Kidney (tissue), 14 donors: ENCODE measurements around the gene SPATA25. TPM values are rescaled to one million over a fixed set of nuclear protein-coding genes. Genes with fewer than 3 reads are reported as not detected.

ENCODE experiments used
- DNase-seq, 5 donors: peaks; one replicate each; pipeline ENCODE4 v3.0.0-alpha.2; 2013 to 2020
- FAIRE-seq: peaks from 2 replicates; lab custom pipeline; 2012; peaks lifted over from hg19 to GRCh38; lab: Jason Lieb, UNC
- H3K27ac ChIP-seq, 2 donors: one replicate each; pipeline ENCODE4 v1.7.0; 2013; ENCODE audit warnings: low read depth in 2 of 2, low read length in 2 of 2, inconsistent platforms in 1 of 2
- H3K27me3 ChIP-seq: one replicate; pipeline ENCODE4 v1.7.1; 2013; ENCODE audit warnings: low read length, inconsistent platforms; ENCODE audit not compliant: control insufficient read depth, insufficient read depth
- H3K36me3 ChIP-seq, 3 donors: one replicate each; pipeline versions ENCODE4 v1.7.0 to v1.7.1; 2013; ENCODE audit warnings: low read length in 3 of 3, control low read depth in 1 of 3, inconsistent platforms in 1 of 3; ENCODE audit not compliant: insufficient read depth in 3 of 3, control insufficient read depth in 2 of 3
- H3K4me1 ChIP-seq, 3 donors: one replicate each; pipeline versions ENCODE4 v1.7.0 to v1.7.1; 2013; ENCODE audit warnings: low read length in 3 of 3, inconsistent platforms in 1 of 3, low read depth in 1 of 3; ENCODE audit not compliant: control insufficient read depth in 2 of 3, insufficient read depth in 2 of 3
- H3K4me3 ChIP-seq, 3 donors: one replicate each; pipeline versions ENCODE4 v1.7.0 to v1.8.1; 2013; ENCODE audit warnings: low read length in 3 of 3, control low read depth in 1 of 3, inconsistent platforms in 1 of 3
- H3K9ac ChIP-seq, 3 donors: one replicate each; pipeline versions ENCODE4 v1.7.0 to v1.7.1; 2013; ENCODE audit warnings: low read length in 3 of 3, control low read depth in 1 of 3, inconsistent platforms in 1 of 3
- H3K9me3 ChIP-seq, 3 donors: one replicate each; pipeline versions ENCODE4 v1.7.0 to v1.7.1; 2013; ENCODE audit warnings: low read length in 3 of 3, control low read depth in 1 of 3, inconsistent platforms in 1 of 3; ENCODE audit not compliant: control insufficient read depth in 2 of 3, insufficient read depth in 1 of 3
- CTCF ChIP-seq: IDR thresholded peaks from 3 replicates; pipeline ENCODE4 v1.5.1; 2012; ENCODE audit warnings: mild to moderate bottlenecking, moderate library complexity, borderline replicate concordance; ENCODE audit not compliant: insufficient read depth; ENCODE audit errors: extremely low read depth
- intact Hi-C: fragments of 100-400 bp; cut with DNase I; formaldehyde crosslinking; loops from one replicate; pipeline ENCODE4 v1.11.1; 2022
- polyA plus RNA-seq: library from polyadenylated mRNA; stranded (reverse); fragments of 350-450 nt; fragmentation: Illumina TruSeq; extraction: RNeasy Lipid Tissue Mini Kit (QIAGEN cat#74804); gene quantifications from one replicate; pipeline ENCODE4 v1.2.3, GENCODE V29; 2014; ENCODE audit warnings: low read depth, low replicate concordance; ENCODE audit not compliant: insufficient read depth
- total RNA-seq: library from RNA; stranded (reverse); fragmentation: NEBNext Ultra II Directional; extraction: Animal tissue kit (Norgen Biotek cat#: 25700); gene quantifications from one replicate; pipeline ENCODE4 v1.2.1, GENCODE V29; 2021
- donor health status: control.
- donor health status: control.
- donor health status: control.
- donor health status: control.
- donor health status: control.
- donor health status: DM: yes; HTN: yes; CAD: no.
- donor health status: Normal renal cell carcinoma (clear cell type).

Gene SPATA25
- total and polyA plus RNA-seq, 2 donors from 2014 or later: 6.7 TPM

DNA sequence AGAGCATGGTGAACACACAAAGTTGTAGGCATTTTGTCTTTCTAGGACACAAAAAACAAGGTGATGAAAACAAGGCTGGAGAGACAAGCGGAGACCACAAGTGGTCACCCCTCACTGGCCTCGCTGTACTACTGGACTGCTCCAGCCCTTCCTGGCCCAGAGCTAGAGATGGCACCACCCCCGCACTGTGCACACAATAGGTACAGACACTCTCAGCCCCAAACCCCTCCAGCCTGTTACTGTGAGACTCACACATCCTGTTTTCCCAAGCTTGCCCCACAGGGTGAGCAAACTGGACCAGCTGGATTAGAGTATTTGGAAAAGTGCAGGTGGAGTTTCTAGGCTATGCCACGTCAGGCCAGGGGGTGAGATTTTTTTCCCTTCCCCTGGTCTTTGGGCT, 14.8 kb downstream of the SPATA25 start:
- Histone ChIP-seq H3K9ac (no peak overlapping the region), H3K4me3 (no peak overlapping the region), H3K36me3 (peaks cover 0 to 9% (median 3%) of the 10 kb centered on the region in 3 donors), H3K4me1 (no peaks in the 10 kb centered on the region), H3K9me3 (no peaks in the 10 kb centered on the region), H3K27me3 (no peaks in the 10 kb centered on the region), H3K27ac (no peak overlapping the region)
- intact Hi-C loops: no loop called here
- no peak for FAIRE-seq
- TF ChIP-seq CTCF: no peak
- DNase-seq: peak in 1 of 5 donors; percentile 24

- Histone ChIP-seq H3K9ac (no peak overlapping the region), H3K4me1 (no peaks in the 10 kb centered on the region), H3K9me3 (no peaks in the 10 kb centered on the region), H3K36me3 (no peaks in the 10 kb centered on the region), H3K4me3 (no peak overlapping the region), H3K27me3 (no peaks in the 10 kb centered on the region), H3K27ac (no peak overlapping the region)
- intact Hi-C loops: no loop called here
- DNase-seq (no peak), FAIRE-seq (no peak)
- no peak for TF ChIP-seq CTCF
These were observed 19.6 kb downstream of the SPATA25 start for GRCh38 chr20:45867819-45868176.

DNA sequence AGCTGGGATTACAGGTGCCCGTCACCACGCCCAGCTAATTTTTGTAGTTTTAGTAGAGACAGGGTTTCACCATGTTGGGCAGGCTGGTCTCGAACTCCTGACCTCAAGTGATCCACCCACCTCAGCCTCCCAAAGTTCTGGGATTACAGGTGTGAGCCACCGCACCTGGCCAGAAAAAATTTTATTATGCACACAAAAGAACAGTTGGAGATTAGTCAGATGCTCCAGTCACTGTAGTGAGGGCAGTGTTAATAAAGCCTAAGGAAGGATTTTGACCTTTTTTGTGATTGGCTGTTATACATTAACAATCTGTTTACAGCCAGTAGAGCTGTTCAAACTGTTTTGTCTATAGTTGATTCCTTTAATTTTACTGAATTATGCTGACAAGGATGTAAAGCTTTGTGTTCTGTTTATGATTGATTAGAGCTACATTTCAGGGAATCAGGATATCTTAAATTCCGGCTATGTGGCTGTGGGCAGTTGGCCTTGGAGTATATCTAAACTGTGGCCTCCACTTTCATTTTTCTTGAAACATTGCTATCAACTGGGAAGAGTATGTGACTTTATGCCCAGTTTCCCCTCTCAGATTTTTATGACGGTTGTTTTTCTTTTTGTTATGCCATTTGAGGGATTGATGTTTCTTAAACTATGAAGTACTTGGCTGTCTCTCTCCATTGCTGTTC, 20.1 kb downstream of the SPATA25 start:
- DNase-seq: no peak
- H3K36me3 ChIP-seq: no peaks in the 10 kb centered on the region
- no peaks in the 10 kb centered on the region for H3K27me3 ChIP-seq
- intact Hi-C loops: no loop called here
- FAIRE-seq: no peak
- H3K27ac ChIP-seq: no peak overlapping the region
- H3K9me3 ChIP-seq: no peaks in the 10 kb centered on the region
- H3K4me1 ChIP-seq: no peaks in the 10 kb centered on the region
- H3K4me3 ChIP-seq: no peak overlapping the region
- TF ChIP-seq CTCF: no peak
- H3K9ac ChIP-seq: no peak overlapping the region

- intact Hi-C loops: no loop called here
- FAIRE-seq: no peak
- Histone ChIP-seq H3K9ac (no peak overlapping the region), H3K36me3 (no peaks in the 10 kb centered on the region), H3K4me3 (no peak overlapping the region), H3K27me3 (no peaks in the 10 kb centered on the region), H3K9me3 (no peaks in the 10 kb centered on the region), H3K4me1 (peaks cover 0 to under 1% (median 0%) of the 10 kb centered on the region in 3 donors), H3K27ac (no peak overlapping the region)
- DNase-seq: no peak
- no peak for TF ChIP-seq CTCF
These were observed 21.0 kb downstream of the SPATA25 start for GRCh38 chr20:45866454-45866853.
